ENCODE data around the gene NOC3L. TPM values are rescaled to one million over a fixed set of nuclear protein-coding genes. Genes with fewer than 3 reads are reported as not detected.

Gene NOC3L
- total RNA-seq, 1 donor from 2014 or later: 21.6 TPM

DNA sequence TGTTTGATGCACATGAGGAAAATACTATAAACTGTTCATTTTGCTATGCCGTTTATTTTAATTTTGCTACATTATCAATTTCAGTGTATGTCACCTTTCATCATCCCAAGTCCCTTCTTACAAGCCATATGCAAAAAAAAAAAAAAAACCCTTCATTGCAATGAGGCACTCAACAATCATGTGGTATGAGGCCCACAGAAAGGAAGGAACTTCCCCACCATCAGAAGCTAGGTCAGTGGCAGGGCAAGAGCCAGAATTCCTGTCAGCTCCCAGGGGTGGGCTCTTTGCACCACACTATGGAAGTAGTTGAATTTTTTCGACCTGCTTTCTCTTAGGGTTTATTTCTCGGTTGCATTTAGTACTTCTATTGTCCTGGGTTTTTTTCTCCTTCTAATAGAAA, 75.4 kb downstream of the NOC3L start:
- peak overlapping the region; percentile 38 for H3K4me2 ChIP-seq (ENCODE audit: low read length)
- no peaks in the 10 kb centered on the region for H4K20me1 ChIP-seq (ENCODE audit: insufficient read depth, low read length)
- DNase-seq (ENCODE audit: low read depth) (no peak), FAIRE-seq (no peak)
- Mint-ChIP-seq H3K4me3 (ENCODE audit: unreplicated experiment) (no peak overlapping the region), H3K36me3 (ENCODE audit: low read depth, unreplicated experiment) (no peaks in the 10 kb centered on the region), H3K4me1 (ENCODE audit: low read depth, unreplicated experiment) (peaks cover 10% of the 10 kb centered on the region), H3K27ac (ENCODE audit: unreplicated experiment) (no peak overlapping the region), H3K27me3 (ENCODE audit: low read depth, unreplicated experiment) (peaks cover 17% of the 10 kb centered on the region), H3K9me3 (ENCODE audit: unreplicated experiment) (no peaks in the 10 kb centered on the region)
- no peaks in the 10 kb centered on the region for H3K9me3 ChIP-seq (ENCODE audit: insufficient read depth, low read depth, low read length)
- no peak overlapping the region for H3K9ac ChIP-seq (ENCODE audit: low read length)
- no peak overlapping the region for H2AFZ ChIP-seq (ENCODE audit: low read depth, low read length)
- no peaks in the 10 kb centered on the region for H3K36me3 ChIP-seq (ENCODE audit: insufficient read depth, low read length)
- no peak overlapping the region for H3K4me3 ChIP-seq (ENCODE audit: insufficient read depth, low read depth, low read length)
- peaks cover 2% of the 10 kb centered on the region for H3K4me1 ChIP-seq (ENCODE audit: insufficient read depth, low read length)
- TF ChIP-seq, protein P1, sequence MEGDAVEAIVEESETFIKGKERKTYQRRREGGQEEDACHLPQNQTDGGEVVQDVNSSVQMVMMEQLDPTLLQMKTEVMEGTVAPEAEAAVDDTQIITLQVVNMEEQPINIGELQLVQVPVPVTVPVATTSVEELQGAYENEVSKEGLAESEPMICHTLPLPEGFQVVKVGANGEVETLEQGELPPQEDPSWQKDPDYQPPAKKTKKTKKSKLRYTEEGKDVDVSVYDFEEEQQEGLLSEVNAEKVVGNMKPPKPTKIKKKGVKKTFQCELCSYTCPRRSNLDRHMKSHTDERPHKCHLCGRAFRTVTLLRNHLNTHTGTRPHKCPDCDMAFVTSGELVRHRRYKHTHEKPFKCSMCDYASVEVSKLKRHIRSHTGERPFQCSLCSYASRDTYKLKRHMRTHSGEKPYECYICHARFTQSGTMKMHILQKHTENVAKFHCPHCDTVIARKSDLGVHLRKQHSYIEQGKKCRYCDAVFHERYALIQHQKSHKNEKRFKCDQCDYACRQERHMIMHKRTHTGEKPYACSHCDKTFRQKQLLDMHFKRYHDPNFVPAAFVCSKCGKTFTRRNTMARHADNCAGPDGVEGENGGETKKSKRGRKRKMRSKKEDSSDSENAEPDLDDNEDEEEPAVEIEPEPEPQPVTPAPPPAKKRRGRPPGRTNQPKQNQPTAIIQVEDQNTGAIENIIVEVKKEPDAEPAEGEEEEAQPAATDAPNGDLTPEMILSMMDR (IDR thresholded peaks at IDR 0.05; ENCODE audit: insufficient read depth, low read depth, low read length): no peak
- TF ChIP-seq EZH2 (IDR thresholded peaks at IDR 0.05; ENCODE audit: insufficient read depth, low read length): no peak
- no peaks in the 10 kb centered on the region for H3K79me2 ChIP-seq (ENCODE audit: insufficient read depth, low read length)
- H3K27ac ChIP-seq (ENCODE audit: low read depth, low read length): no peak overlapping the region
- H3K27me3 ChIP-seq (ENCODE audit: insufficient read depth, low read length): no peaks in the 10 kb centered on the region

DNA sequence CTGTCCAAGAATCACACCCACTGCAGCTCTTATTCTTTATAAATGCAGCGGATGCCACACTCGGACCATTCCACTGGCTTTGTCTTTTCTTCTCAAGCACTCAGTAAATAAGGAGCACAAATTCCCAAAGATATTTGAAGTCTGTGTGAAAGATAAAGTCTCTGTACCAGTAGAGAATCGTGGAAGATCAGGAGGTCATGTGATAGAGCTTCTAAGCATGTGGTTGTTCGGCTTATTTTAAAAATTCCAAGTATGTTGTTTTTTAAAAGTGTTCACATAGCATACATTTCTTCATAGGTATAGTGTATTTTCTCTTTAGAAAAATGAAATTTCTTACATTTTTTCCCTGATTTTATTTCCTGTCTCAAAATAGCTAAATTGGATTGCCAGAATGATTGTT, 75.8 kb downstream of the NOC3L start:
- no peaks in the 10 kb centered on the region for H3K36me3 ChIP-seq (ENCODE audit: insufficient read depth, low read length)
- Mint-ChIP-seq H3K9me3 (ENCODE audit: unreplicated experiment) (no peaks in the 10 kb centered on the region), H3K4me3 (ENCODE audit: unreplicated experiment) (no peak overlapping the region), H3K36me3 (ENCODE audit: low read depth, unreplicated experiment) (no peaks in the 10 kb centered on the region), H3K27me3 (ENCODE audit: low read depth, unreplicated experiment) (peaks cover 16% of the 10 kb centered on the region), H3K27ac (ENCODE audit: unreplicated experiment) (peak overlapping the region; percentile 42), H3K4me1 (ENCODE audit: low read depth, unreplicated experiment) (peaks cover 10% of the 10 kb centered on the region)
- H3K4me1 ChIP-seq (ENCODE audit: insufficient read depth, low read length): no peaks in the 10 kb centered on the region
- H3K4me2 ChIP-seq (ENCODE audit: low read length): peak overlapping the region; percentile 38
- H3K27ac ChIP-seq (ENCODE audit: low read depth, low read length): no peak overlapping the region
- DNase-seq (ENCODE audit: low read depth) (peak; percentile 37), FAIRE-seq (peak; percentile 81)
- H4K20me1 ChIP-seq (ENCODE audit: insufficient read depth, low read length): no peaks in the 10 kb centered on the region
- no peaks in the 10 kb centered on the region for H3K79me2 ChIP-seq (ENCODE audit: insufficient read depth, low read length)
- H3K9ac ChIP-seq (ENCODE audit: low read length): no peak overlapping the region
- TF ChIP-seq EZH2 (IDR thresholded peaks at IDR 0.05; ENCODE audit: insufficient read depth, low read length): no peak
- TF ChIP-seq, protein P1 (IDR thresholded peaks at IDR 0.05; ENCODE audit: insufficient read depth, low read depth, low read length): no peak
- no peaks in the 10 kb centered on the region for H3K27me3 ChIP-seq (ENCODE audit: insufficient read depth, low read length)
- no peaks in the 10 kb centered on the region for H3K9me3 ChIP-seq (ENCODE audit: insufficient read depth, low read depth, low read length)
- no peak overlapping the region for H2AFZ ChIP-seq (ENCODE audit: low read depth, low read length)
- H3K4me3 ChIP-seq (ENCODE audit: insufficient read depth, low read depth, low read length): no peak overlapping the region

GRCh38 chr10:94285271-94285670, 77.5 kb downstream of the NOC3L start:
- no peaks in the 10 kb centered on the region for H3K79me2 ChIP-seq (ENCODE audit: insufficient read depth, low read length)
- no peak overlapping the region for H3K27ac Mint-ChIP-seq (ENCODE audit: unreplicated experiment)
- no peak for FAIRE-seq
- H3K27ac ChIP-seq (ENCODE audit: low read depth, low read length): no peak overlapping the region
- peaks cover 10% of the 10 kb centered on the region for H3K4me1 Mint-ChIP-seq (ENCODE audit: low read depth, unreplicated experiment)
- H3K27me3 Mint-ChIP-seq (ENCODE audit: low read depth, unreplicated experiment): peaks cover 8% of the 10 kb centered on the region
- H3K4me3 ChIP-seq (ENCODE audit: insufficient read depth, low read depth, low read length): no peak overlapping the region
- H3K9ac ChIP-seq (ENCODE audit: low read length): no peak overlapping the region
- no peaks in the 10 kb centered on the region for H3K27me3 ChIP-seq (ENCODE audit: insufficient read depth, low read length)
- no peak overlapping the region for H3K4me3 Mint-ChIP-seq (ENCODE audit: unreplicated experiment)
- no peaks in the 10 kb centered on the region for H4K20me1 ChIP-seq (ENCODE audit: insufficient read depth, low read length)
- TF ChIP-seq, protein P1 (IDR thresholded peaks at IDR 0.05; ENCODE audit: insufficient read depth, low read depth, low read length): no peak
- TF ChIP-seq EZH2 (IDR thresholded peaks at IDR 0.05; ENCODE audit: insufficient read depth, low read length): no peak
- DNase-seq (ENCODE audit: low read depth): no peak
- H3K4me2 ChIP-seq (ENCODE audit: low read length): no peak overlapping the region
- H3K9me3 ChIP-seq (ENCODE audit: insufficient read depth, low read depth, low read length): no peaks in the 10 kb centered on the region
- no peaks in the 10 kb centered on the region for H3K4me1 ChIP-seq (ENCODE audit: insufficient read depth, low read length)
- H3K36me3 ChIP-seq (ENCODE audit: insufficient read depth, low read length): no peaks in the 10 kb centered on the region
- H3K36me3 Mint-ChIP-seq (ENCODE audit: low read depth, unreplicated experiment): no peaks in the 10 kb centered on the region
- H3K9me3 Mint-ChIP-seq (ENCODE audit: unreplicated experiment): no peaks in the 10 kb centered on the region
- no peak overlapping the region for H2AFZ ChIP-seq (ENCODE audit: low read depth, low read length)

Other genes starting within 250 kb of the NOC3L start
- 6.9 and 7.6 TPM in 2 replicates for gene TBC1D12, start 39.6 kb upstream of the NOC3L start, total RNA-seq
- gene HELLS, start 182.8 kb upstream of the NOC3L start, total RNA-seq: 16.2 and 23.5 TPM in 2 replicates